DOHH2 (cell line): ENCODE results near the gene VAV1.

Source experiments
- H3F3A ChIP-seq: fragments of 200-600 bp; sonication (generic), shearing (Covaris generic); 2 replicates; pipeline ENCODE4 v1.6.0; 2016; ENCODE audit warnings: antibody characterized with exemption, mild to moderate bottlenecking; ENCODE audit not compliant: control insufficient read depth, insufficient read depth
- H3K27ac ChIP-seq: fragments of 200-600 bp; sonication (generic); 2 replicates; pipeline ENCODE4 v1.5.1; 2014; ENCODE audit warnings: low read depth, mild to moderate bottlenecking, low read length, moderate library complexity
- H3K27me3 ChIP-seq: fragments of 200-600 bp; sonication (generic); 2 replicates; pipeline ENCODE4 v1.6.1; 2014; ENCODE audit warnings: mild to moderate bottlenecking, low read length, mixed read lengths; ENCODE audit not compliant: control insufficient read depth
- H3K36me3 ChIP-seq: fragments of 200-600 bp; sonication (generic); 2 replicates; pipeline ENCODE4 v1.6.1; 2014; ENCODE audit warnings: mild to moderate bottlenecking, low read length, moderate library complexity, mixed read lengths; ENCODE audit not compliant: control insufficient read depth
- H3K4me1 ChIP-seq: fragments of 200-600 bp; sonication (generic); 2 replicates; pipeline ENCODE4 v1.6.1; 2014; ENCODE audit warnings: mild to moderate bottlenecking, low read length, mixed read lengths; ENCODE audit not compliant: control insufficient read depth
- H3K4me2 ChIP-seq: fragments of 200-600 bp; sonication (generic); 2 replicates; pipeline ENCODE4 v1.6.0; 2014; ENCODE audit warnings: mild to moderate bottlenecking, low read length, moderate library complexity
- H3K4me3 ChIP-seq: fragments of 200-600 bp; sonication (generic); 2 replicates; pipeline ENCODE4 v1.5.1; 2014; ENCODE audit warnings: mild to moderate bottlenecking, low read length, mixed read lengths
- H3K79me2 ChIP-seq: fragments of 200-600 bp; sonication (generic); 2 replicates; pipeline ENCODE4 v1.6.1; 2014; ENCODE audit warnings: mild to moderate bottlenecking, low read length, mixed read lengths; ENCODE audit not compliant: control insufficient read depth
- H3K9me2 ChIP-seq: fragments of 200-600 bp; sonication (generic); replicated peaks from 2 replicates; pipeline ENCODE4 v1.6.1; 2014; ENCODE audit warnings: mild to moderate bottlenecking, low read length, mixed read lengths; ENCODE audit not compliant: control insufficient read depth
- H3K9me3 ChIP-seq: fragments of 200-600 bp; sonication (generic); 2 replicates; pipeline ENCODE4 v1.6.1; 2014; ENCODE audit warnings: antibody characterized with exemption, low read length, mixed read lengths; ENCODE audit not compliant: control insufficient read depth, insufficient read depth
- H4K20me1 ChIP-seq: fragments of 200-600 bp; sonication (generic); 2 replicates; pipeline ENCODE4 v1.6.0; 2014; ENCODE audit warnings: low read depth, mild to moderate bottlenecking, antibody characterized with exemption, low read length, moderate library complexity; ENCODE audit not compliant: control insufficient read depth, insufficient read depth
- CTCF ChIP-seq: fragments of 200-600 bp; sonication (generic); IDR thresholded peaks from one replicate; pipeline ENCODE4 v1.5.1; 2014; ENCODE audit warnings: antibody characterized with exemption, mild to moderate bottlenecking, low read depth, low read length; ENCODE audit not compliant: poor library complexity, severe bottlenecking
- EZH2phosphoT487 ChIP-seq: fragments of 200-600 bp; sonication (generic); IDR thresholded peaks from 2 replicates; pipeline ENCODE4 v1.6.1; 2017; ENCODE audit warnings: borderline replicate concordance, mild to moderate bottlenecking, antibody characterized with exemption, low read length, moderate library complexity, mixed read lengths

VAV1 gene

GRCh38 chr19:6833166-6833790 lies 60.8 kb downstream of the VAV1 start:
- Histone ChIP-seq H4K20me1 (no peaks in the 10 kb centered on the region), H3K79me2 (no peaks in the 10 kb centered on the region), H3K36me3 (peaks cover 43% of the 10 kb centered on the region), H3K4me3 (no peak overlapping the region), H3K27me3 (no peaks in the 10 kb centered on the region), H3K27ac (no peak overlapping the region), H3K4me1 (no peaks in the 10 kb centered on the region), H3K9me3 (no peaks in the 10 kb centered on the region), H3K9me2 (no peaks in the 10 kb centered on the region), H3F3A (no peaks in the 10 kb centered on the region), H3K4me2 (no peak overlapping the region)
- no peak for TF ChIP-seq EZH2phosphoT487
- no peak for TF ChIP-seq CTCF

- H3K9me2 ChIP-seq = no peaks in the 10 kb centered on the region
- no peaks in the 10 kb centered on the region for H3K79me2 ChIP-seq
- H3F3A ChIP-seq = no peaks in the 10 kb centered on the region
- no peak overlapping the region for H3K27ac ChIP-seq
- H3K9me3 ChIP-seq = no peaks in the 10 kb centered on the region
- H3K4me2 ChIP-seq = no peak overlapping the region
- TF ChIP-seq CTCF = no peak
- TF ChIP-seq EZH2phosphoT487 = no peak
- peaks cover 32% of the 10 kb centered on the region for H3K36me3 ChIP-seq
- H3K4me3 ChIP-seq = no peak overlapping the region
- no peaks in the 10 kb centered on the region for H3K4me1 ChIP-seq
- no peaks in the 10 kb centered on the region for H4K20me1 ChIP-seq
- H3K27me3 ChIP-seq = no peaks in the 10 kb centered on the region
Measured at GRCh38 chr19:6834433-6834832, 61.9 kb downstream of the VAV1 start.

GRCh38 chr19:6835501-6835900 lies 63.0 kb downstream of the VAV1 start:
- Histone ChIP-seq H3K9me3 (no peaks in the 10 kb centered on the region), H3K9me2 (no peaks in the 10 kb centered on the region), H4K20me1 (no peaks in the 10 kb centered on the region), H3K4me1 (no peaks in the 10 kb centered on the region), H3K27me3 (no peaks in the 10 kb centered on the region), H3K36me3 (peaks cover 24% of the 10 kb centered on the region), H3K27ac (no peak overlapping the region), H3K4me2 (no peak overlapping the region), H3K4me3 (no peak overlapping the region), H3K79me2 (no peaks in the 10 kb centered on the region), H3F3A (no peaks in the 10 kb centered on the region)
- TF ChIP-seq CTCF = no peak
- TF ChIP-seq EZH2phosphoT487 = no peak

GRCh38 chr19:6837525-6837924 lies 65.0 kb downstream of the VAV1 start:
- Histone ChIP-seq H3K36me3 (peaks cover 24% of the 10 kb centered on the region), H3K4me2 (no peak overlapping the region), H3K4me1 (no peaks in the 10 kb centered on the region), H3F3A (no peaks in the 10 kb centered on the region), H3K79me2 (no peaks in the 10 kb centered on the region), H3K27me3 (no peaks in the 10 kb centered on the region), H3K9me2 (no peaks in the 10 kb centered on the region), H3K27ac (no peak overlapping the region), H3K9me3 (no peaks in the 10 kb centered on the region), H3K4me3 (no peak overlapping the region), H4K20me1 (no peaks in the 10 kb centered on the region)
- TF ChIP-seq CTCF = no peak
- no peak for TF ChIP-seq EZH2phosphoT487
